Tibial artery (tissue), 4 donors: ENCODE measurements around the gene IDS.

Source experiments
- DNase-seq, 2 donors: peaks; one replicate each; pipeline ENCODE4 v3.0.0-alpha.2; 2019
- H3K27ac ChIP-seq, 2 donors: fragments of 200-600 bp; sonication (generic) in 1 of 2; 1 replicate in 1 of 2; 2 replicates in 1 of 2; pipeline ENCODE4 v1.5.1; 2018 to 2019; ENCODE audit warnings: mild to moderate bottlenecking in 1 of 2
- H3K27me3 ChIP-seq, 2 donors: fragments of 200-600 bp; sonication (generic) in 1 of 2; one replicate each; pipeline versions ENCODE4 v1.5.1 to v1.6.0; 2016 to 2019
- H3K36me3 ChIP-seq, 3 donors: fragments of 200-600 bp; sonication (generic) in 2 of 3; one replicate each; pipeline ENCODE4 v1.5.1; 2016 to 2019; ENCODE audit warnings: mild to moderate bottlenecking in 2 of 3
- H3K4me1 ChIP-seq, 4 donors: fragments of 200-600 bp; sonication (generic) in 2 of 4; 1 replicate in 3 of 4; 2 replicates in 1 of 4; pipeline ENCODE4 v1.5.1; 2016 to 2019
- H3K4me3 ChIP-seq, 2 donors: fragments of 200-600 bp; sonication (generic) in 1 of 2; 1 replicate in 1 of 2; 2 replicates in 1 of 2; pipeline ENCODE4 v1.5.1; 2018 to 2019; ENCODE audit warnings: mild to moderate bottlenecking in 2 of 2
- H3K9me3 ChIP-seq, 3 donors: fragments of 200-600 bp; sonication (generic) in 1 of 3; one replicate each; pipeline ENCODE4 v1.5.1; 2016 to 2019
- CTCF ChIP-seq, 2 experiments: fragments of 200-600 bp in 1 of 2; fragments of 450-650 bp in 1 of 2; IDR thresholded peaks; one replicate each; pipeline ENCODE4 v1.5.1; 2017 to 2019; ENCODE audit warnings: antibody characterized with exemption in 2 of 2, mild to moderate bottlenecking in 1 of 2, moderate library complexity in 1 of 2
- intact Hi-C: fragments of 100-400 bp; cut with DNase I; formaldehyde crosslinking; loops from one replicate; pipeline ENCODE4 v1.15.0; 2023; ENCODE audit warnings: low total_unique reads

IDS gene

GRCh38 chrX:149433051-149433450 is 72.1 kb downstream of the IDS start:
- no peak for TF ChIP-seq CTCF (IDR thresholded peaks at IDR 0.05)
- Histone ChIP-seq H3K4me1 (no peaks in the 10 kb centered on the region), H3K4me3 (no peak overlapping the region), H3K36me3 (no peaks in the 10 kb centered on the region), H3K27me3 (no peaks in the 10 kb centered on the region), H3K9me3 (no peaks in the 10 kb centered on the region), H3K27ac (no peak overlapping the region)
- no peak for DNase-seq
- intact Hi-C loops, result no loop called here
